Dermis blood vessel endothelial cell (primary cell): Measurements from ENCODE around the gene CFAP77. TPM values are rescaled to one million over a fixed set of nuclear protein-coding genes. Genes with fewer than 3 reads are reported as not detected.
"Not testable (repeated sequence)": the region's sequence is repeated elsewhere in the genome, so short reads cannot be mapped to it uniquely, and the experiment has no call there.

Experiments used
- DNase-seq: peaks from one replicate; pipeline ENCODE4 v3.0.0; 2010
- total RNA-seq: library from RNA; depleted of rRNA; stranded (reverse); fragments of >200 nt; gene quantifications from 2 replicates; pipeline ENCODE4 v1.2.3, GENCODE V29; 2014

The CFAP77 gene
- 0.05 and 0.34 TPM in 2 replicates for total RNA-seq

DNA sequence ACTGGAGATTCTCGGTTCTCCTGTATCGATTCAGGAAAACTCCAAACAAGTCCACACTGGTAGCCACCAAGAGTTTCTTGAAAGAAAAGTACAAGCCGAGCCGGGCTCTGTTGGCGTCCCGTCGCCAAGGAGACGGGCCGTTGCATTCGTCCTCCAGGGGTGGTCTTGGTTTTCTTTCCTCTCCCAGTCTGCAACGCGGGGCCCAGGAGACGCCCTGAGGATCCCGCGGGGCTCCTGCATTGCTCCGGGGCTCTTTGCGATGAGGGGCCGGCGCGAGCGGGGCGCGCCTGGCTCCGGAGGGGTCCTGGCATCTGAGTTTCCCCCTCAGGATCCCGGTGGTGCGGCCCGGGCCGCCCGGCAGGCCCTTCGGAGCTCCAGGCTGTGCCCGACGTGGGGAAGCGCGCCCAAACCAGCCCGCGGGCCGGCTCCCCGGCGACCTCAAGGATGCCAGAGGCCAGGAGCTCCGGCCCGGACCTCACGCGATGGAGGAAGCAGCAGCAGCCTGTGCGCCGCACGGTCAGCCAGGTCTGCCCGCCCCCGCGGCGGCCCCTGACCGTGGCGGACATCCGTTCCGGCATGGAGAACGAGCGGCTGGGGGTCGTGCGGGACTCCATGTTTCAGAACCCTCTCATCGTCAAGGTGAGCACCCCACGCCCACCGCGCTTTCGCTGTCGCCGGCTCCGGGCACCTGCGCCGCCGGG is at the start of gene CFAP77:
TSS of gene CFAP77 (plus strand) at position 384 of the 701 bp plus-strand sequence. CDS start at position 445, 61 bp downstream.
- peak; percentile 65 for DNase-seq

DNA sequence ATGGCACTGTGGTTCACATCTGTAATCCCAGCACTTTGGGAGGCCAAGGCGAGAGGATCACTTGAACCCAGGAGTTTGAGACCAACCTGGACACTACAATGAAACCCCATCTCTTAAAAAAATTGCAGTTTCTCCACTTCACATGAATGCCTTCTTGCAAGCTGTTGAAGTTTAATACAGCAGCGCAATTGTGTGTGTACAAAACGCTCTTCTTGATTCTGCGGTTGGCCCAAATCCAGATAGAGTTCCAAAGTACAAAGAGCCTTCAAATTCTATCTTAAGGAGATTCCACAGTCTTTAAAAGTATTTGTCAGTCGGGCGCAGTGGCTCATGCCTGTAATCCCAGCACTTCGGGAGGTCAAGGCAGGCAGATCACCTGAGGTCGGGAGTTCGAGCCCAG is 45.9 kb upstream of the CFAP77 start:
- DNase-seq: no peak

DNA sequence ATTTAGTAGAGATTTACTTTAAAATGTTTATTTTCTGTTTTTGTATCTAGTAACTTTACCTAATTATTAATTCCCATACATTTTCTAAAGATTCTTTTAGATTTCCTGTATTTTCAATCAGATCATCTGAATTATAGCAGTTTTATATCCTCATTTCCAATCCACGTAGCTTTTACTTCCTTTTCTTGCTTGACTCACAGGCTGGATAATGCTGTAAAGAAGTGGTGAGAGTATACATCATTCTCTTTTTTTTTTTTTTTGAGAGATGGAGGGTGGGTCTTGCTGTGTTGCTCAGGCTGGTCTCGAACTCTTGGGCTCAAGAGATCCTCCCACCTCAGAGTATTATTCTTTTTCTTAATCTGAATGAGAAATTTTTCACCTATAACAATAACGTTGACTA is 44.0 kb upstream of the CFAP77 start:
- DNase-seq: no peak

DNA sequence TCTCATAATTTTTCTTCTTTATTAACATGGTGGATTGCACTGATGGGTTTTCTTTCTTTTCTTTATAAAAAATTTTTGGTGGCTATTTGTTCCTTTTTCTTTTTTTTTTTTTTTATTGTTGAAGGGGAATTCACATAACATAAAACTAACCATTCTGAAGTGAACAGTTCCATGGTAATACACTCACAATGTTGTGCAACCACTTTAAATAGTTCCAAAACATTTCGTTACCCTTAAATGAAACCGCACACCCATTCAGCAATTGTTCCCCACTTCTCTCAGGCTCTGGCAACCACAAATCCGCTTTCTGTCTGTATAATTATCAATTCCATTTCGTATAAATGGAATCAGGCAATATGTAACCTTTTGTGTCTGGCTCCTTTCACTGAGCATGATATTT is 43.5 kb upstream of the CFAP77 start:
- DNase-seq: no peak

DNA sequence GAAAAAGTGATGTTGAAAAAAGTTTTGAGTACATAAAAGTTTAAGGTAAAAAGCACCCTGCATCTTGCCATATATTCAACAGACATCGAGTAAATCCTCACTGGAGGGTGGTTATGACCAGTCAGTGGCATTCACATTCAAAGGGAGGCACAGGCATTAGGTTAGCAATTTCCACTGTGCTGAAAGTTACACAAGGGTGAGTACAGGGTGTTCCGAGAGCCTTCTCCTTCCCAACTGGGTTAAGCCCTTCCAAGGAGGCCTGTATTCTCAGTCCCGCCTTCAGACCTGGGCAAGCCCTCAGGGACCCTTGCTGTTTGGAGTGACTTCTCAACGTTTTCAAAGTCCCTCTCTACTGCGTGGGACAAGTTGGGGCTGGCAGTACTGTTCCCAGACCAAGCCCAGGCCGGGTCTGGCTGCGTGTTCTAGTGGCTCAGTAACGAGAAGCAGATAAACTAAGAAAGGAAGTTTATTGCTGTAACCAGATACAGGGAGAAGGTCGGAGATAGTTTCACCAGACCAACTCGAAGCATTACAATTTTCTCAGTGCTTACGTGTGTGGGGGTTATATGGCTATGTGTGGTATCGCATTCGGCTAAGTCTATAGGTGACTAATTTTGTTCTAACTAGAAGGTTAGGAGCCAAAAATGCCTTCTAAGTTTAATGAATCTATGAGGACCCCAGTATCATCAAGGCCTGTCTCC is 42.2 kb upstream of the CFAP77 start:
- DNase-seq: no peak

DNA sequence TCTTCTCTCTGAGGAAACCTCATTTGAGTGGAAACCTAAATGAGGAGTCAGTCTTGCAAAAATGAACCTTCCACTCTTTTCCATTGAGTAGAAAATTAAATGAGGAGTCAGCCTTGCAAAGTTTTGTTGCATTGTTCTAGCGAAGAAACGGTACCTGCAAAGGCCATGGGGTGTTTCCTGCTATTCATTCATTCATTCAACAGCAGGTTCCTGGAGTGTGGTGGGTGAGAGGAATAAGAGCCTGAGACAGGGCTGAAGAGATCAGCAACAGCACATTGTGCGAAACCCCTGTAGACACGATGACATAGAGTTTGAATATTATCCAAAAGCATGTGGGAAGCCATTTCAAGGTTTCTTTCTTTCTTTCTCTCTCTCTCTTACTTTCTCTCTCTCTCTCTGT is 40.6 kb upstream of the CFAP77 start:
- peak; percentile 79 for DNase-seq

DNA sequence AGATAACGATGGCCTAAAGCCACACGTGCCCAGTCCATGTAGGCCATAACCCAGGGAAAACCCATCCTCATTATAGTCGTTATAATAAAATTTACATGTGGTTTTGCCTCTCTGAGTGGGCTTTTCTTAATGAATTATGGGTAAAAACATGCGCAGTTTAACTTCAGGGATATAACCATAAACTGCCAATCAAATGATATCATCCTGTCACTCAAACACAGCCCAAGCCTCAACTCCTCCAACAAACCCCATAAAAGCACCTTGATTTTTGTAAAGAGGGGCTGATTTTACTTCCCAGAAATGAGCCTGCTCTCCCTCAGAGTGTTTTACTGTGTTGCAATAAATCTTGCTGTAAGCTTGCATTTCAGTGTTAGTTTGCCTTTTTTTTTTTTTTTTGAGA is 39.4 kb upstream of the CFAP77 start:
- DNase-seq: no peak

DNA sequence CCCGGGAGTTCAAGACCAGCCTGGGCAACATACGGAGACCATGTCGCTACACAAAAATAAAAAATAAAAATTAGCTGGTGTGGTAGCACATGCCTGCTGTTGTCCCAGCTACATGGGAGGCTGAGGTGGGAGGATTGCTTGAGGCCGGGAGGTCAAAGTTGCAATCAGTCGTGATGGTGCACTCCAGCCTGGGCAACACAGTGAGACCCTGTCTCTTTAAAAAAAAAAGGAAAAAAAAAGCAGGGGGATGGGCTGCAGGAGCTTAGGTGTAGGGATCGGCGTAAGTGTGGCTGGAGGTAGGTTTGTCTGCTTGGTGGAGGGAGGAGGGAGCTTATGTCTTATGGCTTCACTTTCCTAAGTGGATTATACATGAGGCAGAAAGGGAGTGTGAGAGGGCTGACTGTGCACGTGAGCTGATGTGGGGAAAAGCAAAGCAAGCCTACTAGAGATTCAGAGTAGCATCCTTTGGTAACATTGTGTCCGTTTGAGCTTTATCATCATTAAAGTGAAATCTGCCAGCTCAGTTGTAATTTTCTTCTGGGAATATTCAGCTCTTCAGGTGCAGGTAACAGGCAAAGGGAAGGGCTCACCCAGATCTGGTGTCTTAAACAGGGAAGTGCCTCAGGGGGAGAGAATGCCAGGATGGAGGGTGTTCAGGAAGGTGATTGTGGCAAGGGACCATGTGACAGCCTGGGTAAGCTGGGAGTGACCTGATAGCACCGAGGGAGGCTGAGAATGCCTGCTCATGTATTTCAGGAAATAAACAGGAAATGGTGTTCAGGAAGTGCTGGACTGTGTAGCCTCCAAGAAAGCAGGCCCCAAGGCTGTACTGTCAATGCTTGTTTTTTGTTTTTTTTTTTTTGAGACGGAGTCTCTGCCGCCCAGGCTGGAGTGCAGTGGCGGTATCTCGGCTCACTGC is 37.6 kb upstream of the CFAP77 start:
- peak; percentile 99 for DNase-seq

DNA sequence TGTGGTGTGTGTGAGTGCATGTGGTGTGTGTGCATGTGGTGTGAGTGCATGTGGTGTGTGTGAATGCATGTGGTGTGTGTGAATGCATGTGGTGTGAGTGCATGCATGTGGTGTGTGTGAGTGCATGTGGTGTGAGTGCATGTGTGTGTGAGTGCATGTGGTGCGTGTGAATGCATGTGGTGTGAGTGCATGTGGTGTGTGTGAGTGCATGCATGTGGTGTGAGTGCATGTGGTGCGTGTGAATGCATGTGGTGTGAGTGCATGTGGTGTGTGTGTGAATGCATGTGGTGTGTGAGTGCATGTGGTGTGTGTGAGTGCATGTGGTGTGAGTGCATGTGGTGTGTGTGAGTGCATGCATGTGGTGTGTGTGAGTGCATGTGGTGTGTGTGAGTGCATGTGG is 32.2 kb upstream of the CFAP77 start:
- not testable (repeated sequence) for DNase-seq

DNA sequence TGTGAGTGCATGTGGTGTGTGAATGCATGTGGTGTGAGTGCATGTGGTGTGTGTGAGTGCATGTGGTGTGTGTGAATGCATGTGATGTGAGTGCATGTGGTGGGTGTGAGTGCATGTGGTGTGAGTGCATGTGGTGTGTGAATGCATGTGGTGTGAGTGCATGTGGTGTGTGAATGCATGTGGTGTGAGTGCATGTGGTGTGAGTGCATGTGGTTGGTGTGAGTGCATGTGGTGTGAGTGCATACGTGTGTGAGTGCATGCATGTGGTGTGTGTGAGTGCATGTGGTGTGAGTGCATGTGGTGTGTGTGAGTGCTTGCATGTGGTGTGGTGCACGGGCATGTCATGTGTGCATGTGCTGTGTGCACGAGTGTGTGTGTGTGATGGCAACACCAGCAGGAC is 31.6 kb upstream of the CFAP77 start:
- DNase-seq: not testable (repeated sequence)

DNA sequence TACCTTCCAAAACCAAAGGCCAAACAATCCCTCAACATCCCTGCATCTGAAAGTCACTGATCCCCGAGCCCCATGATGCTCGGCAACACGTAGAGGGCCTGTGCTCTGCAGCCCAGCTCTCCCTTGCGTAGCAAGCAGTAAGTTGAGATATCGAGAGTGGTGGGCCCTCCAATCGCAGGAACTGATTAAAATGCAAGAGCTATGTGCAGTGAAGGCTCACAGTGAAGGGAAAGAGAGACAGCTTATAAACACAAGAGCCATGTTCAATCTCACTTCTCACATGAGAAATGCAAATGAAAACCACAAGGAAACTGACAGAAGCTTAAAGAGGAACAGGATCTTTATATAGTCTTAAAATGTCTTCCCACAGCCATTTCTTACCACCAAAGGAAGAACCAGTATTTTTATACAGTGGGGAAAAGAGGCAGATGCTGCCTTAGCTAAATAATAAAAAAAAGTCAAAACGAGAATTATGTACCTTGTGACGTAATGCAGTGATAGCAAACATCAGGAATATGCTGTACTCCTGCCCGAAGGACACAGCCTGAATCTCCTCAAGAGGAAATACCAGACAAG is 28.0 kb upstream of the CFAP77 start:
- no peak for DNase-seq

DNA sequence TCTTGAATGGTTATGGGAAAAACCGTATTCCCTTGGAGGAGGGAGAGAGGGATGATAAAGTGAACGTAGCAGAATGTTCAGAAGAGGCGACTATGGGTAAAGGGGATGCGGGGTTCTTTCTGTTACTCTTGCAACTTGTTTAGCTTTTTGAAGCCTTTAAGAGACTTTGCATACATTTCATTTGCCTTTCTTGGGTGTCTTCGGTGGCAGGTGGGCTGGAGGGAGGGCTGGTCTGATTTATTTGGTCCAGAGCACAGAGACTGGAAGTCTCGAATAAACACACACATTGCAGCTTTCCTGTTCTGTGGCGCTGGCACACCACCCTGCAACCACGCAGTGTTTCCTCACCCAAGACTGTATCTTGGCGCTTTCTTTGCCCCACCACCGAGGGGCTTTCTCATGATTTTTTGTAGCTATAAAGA is 26.5 kb upstream of the CFAP77 start:
- no peak for DNase-seq

DNA sequence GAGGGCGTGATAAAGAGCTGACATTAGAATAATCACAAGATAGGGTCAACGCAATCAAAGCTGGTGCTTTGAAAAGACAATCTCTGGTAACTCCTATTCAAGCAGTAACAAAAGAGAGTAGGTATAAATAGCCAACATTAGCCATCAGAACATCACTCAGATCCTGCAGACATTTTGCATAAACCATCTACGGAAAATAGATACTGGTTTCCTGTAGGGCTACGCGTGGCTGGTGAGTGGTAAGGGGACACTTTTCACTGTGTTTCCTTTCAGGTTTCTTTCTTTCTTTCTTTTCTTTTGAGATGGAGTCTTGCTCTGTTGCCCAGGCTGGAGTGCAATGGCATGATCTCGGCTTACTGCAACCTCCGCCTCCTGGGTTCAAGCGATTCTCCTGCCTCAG is 25.6 kb upstream of the CFAP77 start:
- DNase-seq: no peak

DNA sequence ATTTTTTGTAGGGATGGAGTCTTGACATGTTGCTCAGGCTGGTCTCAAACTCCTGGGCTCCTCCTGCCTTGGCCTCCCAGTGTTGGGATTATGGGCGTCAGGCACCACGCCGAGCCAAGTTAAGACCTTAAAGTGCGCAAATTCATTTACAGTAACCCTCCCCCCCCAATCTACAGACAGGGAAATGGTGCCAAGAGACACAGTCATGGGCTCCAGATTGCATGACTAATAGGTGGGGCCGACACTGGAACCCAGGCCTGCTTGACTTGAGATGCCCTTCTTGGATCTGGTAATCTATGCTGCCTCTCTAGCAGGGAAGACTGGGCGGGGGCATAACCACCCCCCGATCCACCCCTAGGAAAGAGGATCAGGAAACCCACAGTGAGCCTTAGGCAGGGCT is 22.9 kb upstream of the CFAP77 start:
- DNase-seq: no peak

DNA sequence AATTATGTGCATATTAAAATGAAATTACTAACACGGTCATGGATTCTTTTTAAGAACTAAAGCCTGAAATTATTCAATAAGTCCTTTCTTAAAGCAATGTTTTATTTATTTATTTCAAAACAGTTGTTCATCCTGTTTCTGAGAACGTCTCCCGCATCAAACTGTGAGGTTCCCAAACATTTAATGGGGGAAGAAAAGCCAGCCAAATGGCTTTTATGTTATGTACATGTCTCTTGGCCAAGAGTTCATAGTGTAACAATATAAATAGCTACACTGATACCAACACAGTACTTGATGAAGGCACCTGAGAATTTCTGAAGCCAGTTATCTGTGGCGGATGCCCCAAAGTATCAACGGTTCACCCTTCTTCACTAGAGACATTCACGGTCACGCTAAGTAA is 19.0 kb upstream of the CFAP77 start:
- no peak for DNase-seq

DNA sequence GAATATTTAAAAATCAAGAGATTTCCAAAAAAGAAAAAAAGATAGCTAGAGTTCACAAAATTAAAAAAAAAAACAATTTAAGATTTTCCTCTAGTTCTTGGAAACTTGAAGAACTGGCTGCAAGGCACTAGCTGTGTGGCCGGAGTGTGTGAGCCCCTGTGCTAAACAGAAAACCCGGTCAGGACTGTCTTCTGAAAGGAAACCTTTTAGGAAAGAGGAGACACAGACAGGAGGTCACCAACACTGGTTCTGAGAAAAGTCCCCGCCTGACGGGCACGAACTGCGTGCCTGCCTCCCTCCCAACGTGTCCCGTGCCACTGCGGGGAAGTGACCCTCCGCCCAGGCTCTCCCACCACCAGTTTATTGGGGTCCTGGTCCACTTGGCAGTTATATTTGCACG is 18.6 kb upstream of the CFAP77 start:
- DNase-seq: no peak

DNA sequence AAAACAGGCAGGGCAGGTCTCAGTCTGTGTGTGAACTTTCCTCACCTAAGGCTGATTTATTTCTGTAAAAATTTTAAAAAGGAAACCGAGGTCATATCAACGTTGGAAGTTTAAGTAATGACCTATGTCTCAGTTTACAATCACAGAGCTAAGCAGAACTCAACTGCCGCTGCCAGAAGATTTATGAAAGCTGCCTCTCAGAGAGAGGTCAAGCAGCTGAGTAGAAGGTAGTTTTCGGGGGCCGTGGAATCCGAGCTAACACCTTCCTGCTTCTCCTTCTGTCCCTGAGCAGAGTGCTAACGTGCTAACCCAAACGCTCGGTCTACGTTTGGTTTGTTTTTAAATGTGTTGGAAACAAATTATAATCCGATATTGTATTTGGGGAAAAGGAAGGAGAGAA is 14.5 kb upstream of the CFAP77 start:
- no peak for DNase-seq

DNA sequence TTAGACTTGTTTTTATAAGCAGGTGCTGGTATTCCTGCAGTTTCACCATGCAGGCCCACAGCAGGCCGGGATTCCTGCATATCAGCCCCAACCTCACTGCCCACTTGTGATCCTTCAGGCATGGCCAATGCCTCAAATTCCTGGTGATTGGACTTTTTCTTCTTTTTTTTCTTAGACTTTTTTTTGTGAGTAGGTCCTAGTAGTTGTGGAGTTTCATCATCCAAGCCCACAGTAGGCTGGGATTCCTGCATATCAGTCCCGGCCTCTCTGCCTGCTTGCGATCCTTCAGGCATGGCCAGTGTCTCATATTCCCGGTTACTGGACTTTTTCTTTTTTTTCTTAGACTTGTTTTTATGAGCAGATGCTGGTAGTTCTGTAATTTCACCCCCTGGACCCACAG is 8.2 kb upstream of the CFAP77 start:
- DNase-seq: no peak

DNA sequence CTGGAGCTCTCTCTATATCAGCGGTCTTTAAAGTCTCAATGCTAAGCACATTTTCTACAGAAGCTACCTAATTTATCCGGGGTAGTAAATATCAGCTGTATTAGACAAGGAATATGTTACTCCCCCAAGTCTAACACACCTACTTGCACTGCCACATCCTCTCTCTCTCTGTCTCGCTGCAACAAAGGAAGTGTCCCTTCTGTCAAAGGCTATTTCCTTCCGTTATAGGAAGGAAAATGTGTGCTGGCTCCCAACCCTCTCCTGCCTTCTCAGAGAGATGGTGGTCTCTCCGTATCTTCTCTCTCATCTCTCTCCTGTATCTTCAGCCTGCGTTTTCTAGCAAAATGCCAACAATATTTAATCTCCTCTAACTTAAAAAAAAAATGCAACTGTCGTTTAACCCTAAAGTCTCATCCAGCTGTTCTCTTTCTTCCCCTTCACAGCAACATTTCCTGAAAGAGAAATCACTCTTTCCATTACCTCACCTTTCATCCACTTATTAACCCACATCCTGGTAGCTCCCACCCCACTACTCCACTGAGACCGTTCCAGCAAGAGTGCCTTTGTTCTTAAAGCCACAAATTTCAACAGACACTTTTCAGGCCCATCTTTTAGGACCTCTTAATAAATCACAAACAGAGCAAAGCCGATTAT is 5.7 kb upstream of the CFAP77 start:
- DNase-seq: peak; percentile 68

DNA sequence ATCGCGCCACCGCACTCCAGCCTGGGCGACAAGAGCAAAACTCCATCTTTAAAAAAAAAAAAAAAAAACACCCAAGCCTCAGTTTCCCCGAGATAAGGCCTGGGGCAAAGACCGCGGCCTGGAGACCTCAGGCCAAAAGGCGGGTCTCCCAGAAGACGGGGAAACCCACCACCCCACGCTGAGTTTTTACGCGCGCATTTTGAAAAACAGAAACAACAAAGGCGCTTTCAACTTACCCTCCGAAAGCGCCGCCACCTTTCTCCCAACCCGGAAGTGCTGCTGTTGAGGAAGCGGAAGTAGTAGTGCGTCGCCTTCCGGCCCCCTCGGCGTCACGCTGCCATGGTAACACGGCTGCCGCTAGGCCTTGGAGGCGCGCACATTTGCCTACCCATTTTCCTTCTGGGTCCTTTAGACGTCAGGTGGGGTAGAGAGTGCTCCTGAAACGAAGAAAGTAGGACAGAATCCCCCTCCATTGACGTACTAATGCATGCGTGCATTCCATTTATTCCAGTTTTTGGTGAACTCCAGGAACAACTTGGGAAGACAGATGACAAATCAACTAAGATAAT is 3.4 kb upstream of the CFAP77 start, which contains the start of gene TTF1:
TSS of gene TTF1 (minus strand) at position 287 of the 569 bp plus-strand sequence. CDS start 4,019 bp downstream, outside the sequence.
- DNase-seq: peak; percentile 95

DNA sequence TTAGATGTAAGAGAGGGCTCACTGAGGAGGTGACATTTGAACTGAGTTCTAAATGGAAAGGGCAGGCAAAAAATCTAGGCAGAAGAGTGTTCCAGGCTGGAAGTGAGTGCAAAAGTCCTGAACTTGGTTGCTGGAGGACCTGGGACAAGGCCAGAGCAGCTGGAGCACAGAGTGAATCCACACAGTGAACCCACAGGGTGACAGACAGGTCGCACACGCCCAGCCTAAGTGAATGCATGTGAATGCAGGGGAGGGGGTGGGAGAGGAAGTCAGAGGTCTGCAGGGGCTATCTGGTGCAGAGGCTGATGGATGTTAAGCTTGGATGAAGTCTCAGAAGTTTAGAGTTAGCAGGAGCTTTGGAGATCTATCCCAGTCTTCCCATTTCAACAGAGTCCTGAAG is 2.8 kb upstream of the CFAP77 start:
- DNase-seq: no peak

DNA sequence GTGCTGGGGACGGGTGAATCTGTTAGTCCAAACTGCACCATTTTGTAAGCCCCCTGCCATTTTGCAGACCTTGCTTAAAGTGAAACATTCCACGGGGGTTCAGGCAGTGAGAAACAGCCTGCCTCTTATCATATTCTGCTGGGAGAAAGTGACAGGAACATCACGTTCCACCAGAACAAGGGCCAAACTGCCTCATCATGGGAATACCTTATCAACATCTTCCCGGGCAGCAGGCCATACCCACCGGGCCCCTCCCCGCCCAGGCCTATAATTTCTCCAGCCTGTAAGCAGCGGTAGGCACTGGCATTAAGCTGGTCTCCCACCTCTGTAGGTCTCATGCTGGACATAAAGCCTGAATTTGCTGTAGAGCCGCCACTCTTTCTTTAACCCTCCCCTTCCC is 1.5 kb upstream of the CFAP77 start:
- DNase-seq: no peak
